ENCODE data around the gene VCX2.

DNA sequence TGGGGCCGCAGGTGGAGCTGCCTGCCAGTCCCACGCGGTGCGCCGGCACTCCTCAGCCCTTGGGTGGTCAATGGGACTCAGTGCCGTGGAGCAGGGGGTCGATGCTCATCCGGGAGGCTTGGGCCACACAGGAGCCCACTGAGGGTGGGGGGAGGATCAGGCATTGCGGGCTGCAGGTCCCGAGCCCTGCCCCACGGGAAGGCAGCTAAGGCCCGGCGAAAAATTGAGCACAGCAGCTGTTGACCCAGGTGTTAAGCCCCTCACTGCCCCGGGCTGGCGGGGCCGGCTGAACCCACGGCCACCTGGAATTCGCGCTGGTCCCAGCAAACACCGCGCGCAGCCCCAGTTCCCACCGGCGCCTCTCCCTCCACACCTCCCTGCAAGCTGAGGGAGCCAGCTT, 26.1 kb downstream of the VCX2 start:
- TF ChIP-seq, protein P1, sequence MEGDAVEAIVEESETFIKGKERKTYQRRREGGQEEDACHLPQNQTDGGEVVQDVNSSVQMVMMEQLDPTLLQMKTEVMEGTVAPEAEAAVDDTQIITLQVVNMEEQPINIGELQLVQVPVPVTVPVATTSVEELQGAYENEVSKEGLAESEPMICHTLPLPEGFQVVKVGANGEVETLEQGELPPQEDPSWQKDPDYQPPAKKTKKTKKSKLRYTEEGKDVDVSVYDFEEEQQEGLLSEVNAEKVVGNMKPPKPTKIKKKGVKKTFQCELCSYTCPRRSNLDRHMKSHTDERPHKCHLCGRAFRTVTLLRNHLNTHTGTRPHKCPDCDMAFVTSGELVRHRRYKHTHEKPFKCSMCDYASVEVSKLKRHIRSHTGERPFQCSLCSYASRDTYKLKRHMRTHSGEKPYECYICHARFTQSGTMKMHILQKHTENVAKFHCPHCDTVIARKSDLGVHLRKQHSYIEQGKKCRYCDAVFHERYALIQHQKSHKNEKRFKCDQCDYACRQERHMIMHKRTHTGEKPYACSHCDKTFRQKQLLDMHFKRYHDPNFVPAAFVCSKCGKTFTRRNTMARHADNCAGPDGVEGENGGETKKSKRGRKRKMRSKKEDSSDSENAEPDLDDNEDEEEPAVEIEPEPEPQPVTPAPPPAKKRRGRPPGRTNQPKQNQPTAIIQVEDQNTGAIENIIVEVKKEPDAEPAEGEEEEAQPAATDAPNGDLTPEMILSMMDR (IDR thresholded peaks at IDR 0.05) = no peak
- no peak for TF ChIP-seq POLR2AphosphoS5 (IDR thresholded peaks at IDR 0.05; ENCODE audit: low read depth, low read length)
- TF ChIP-seq ZBTB33 (IDR thresholded peaks at IDR 0.05; ENCODE audit: borderline replicate concordance, low read depth) = no peak
- TF ChIP-seq SMC3 (IDR thresholded peaks at IDR 0.05; ENCODE audit: low read depth, low read length) = no peak
- TF ChIP-seq RAD21 (IDR thresholded peaks at IDR 0.05; ENCODE audit: low read length) = no peak

Data from SK-N-SH (cell line).